NCI-H1436 (cell line): ENCODE measurements around the gene ATAD3A.
"Not testable (repeated sequence)": the region's sequence is repeated elsewhere in the genome, so short reads cannot be mapped to it uniquely, and the experiment has no call there.

Source experiments
- DNase-seq: peaks from one replicate; lab custom pipeline; 2025; lab: John Stamatoyannopoulos, UW

The ATAD3A gene

GRCh38 chr1:1511533-1512285, at the start of gene ATAD3A:
Gene ATAD3A, plus strand, starts transcription at chr1:1512162. Its CDS starts 107 bp downstream, at chr1:1512269.
- peak; percentile 95 for DNase-seq

GRCh38 chr1:1462318-1462966, 49.5 kb upstream of the ATAD3A start:
- no peak for DNase-seq

GRCh38 chr1:1463312-1463711, 48.6 kb upstream of the ATAD3A start:
- no peak for DNase-seq

- DNase-seq, result not testable (repeated sequence)
These were observed 43.6 kb upstream of the ATAD3A start for GRCh38 chr1:1468196-1468985.

- DNase-seq, result no peak
These were observed 41.2 kb upstream of the ATAD3A start for GRCh38 chr1:1470626-1471388.

- DNase-seq, result peak; percentile 89
These were observed 40.4 kb upstream of the ATAD3A start, which contains the start of gene ATAD3B for GRCh38 chr1:1471389-1472052. Gene ATAD3B, plus strand, starts transcription at chr1:1471765. Its CDS starts 120 bp downstream, at chr1:1471885.

- DNase-seq, result not testable (repeated sequence)
These were observed 39.7 kb upstream of the ATAD3A start for GRCh38 chr1:1472053-1472876.

GRCh38 chr1:1476011-1476410, 36.0 kb upstream of the ATAD3A start:
- not testable (repeated sequence) for DNase-seq

GRCh38 chr1:1477206-1477605, 34.8 kb upstream of the ATAD3A start:
- DNase-seq, result no peak

GRCh38 chr1:1479547-1480487, 32.1 kb upstream of the ATAD3A start:
- no peak for DNase-seq

GRCh38 chr1:1480488-1480867, 31.5 kb upstream of the ATAD3A start:
- DNase-seq, result not testable (repeated sequence)

GRCh38 chr1:1481811-1482210, 30.2 kb upstream of the ATAD3A start:
- not testable (repeated sequence) for DNase-seq

- DNase-seq, result no peak
These were observed 29.1 kb upstream of the ATAD3A start for GRCh38 chr1:1482856-1483255.

GRCh38 chr1:1483714-1484113, 28.2 kb upstream of the ATAD3A start:
- DNase-seq, result no peak

GRCh38 chr1:1484976-1485750, 26.8 kb upstream of the ATAD3A start:
- not testable (repeated sequence) for DNase-seq

- DNase-seq, result not testable (repeated sequence)
These were observed 26.1 kb upstream of the ATAD3A start for GRCh38 chr1:1485755-1486317.

- DNase-seq, result no peak
These were observed 24.3 kb upstream of the ATAD3A start for GRCh38 chr1:1487701-1488100.

GRCh38 chr1:1489231-1489630, 22.7 kb upstream of the ATAD3A start:
- DNase-seq, result no peak
